NB4 (cell line): ENCODE results near the gene LRRC39.

Experiments used
- DNase-seq: peaks from one replicate; pipeline ENCODE4 v3.0.0; 2010; ENCODE audit warnings: low read depth
- H3K4me3 ChIP-seq: one replicate; pipeline ENCODE4 v1.5.1; 2011; ENCODE audit warnings: mild to moderate bottlenecking, low read depth, low read length, moderate library complexity
- MAX ChIP-seq: IDR thresholded peaks from 2 replicates; pipeline ENCODE4 v1.6.1; 2011; ENCODE audit warnings: low read depth, low read length
- MYC ChIP-seq: IDR thresholded peaks from 2 replicates; pipeline ENCODE4 v1.6.1; 2011; ENCODE audit warnings: low read depth, low read length
- POLR2A ChIP-seq: IDR thresholded peaks from 2 replicates; pipeline ENCODE4 v1.6.1; 2011; ENCODE audit warnings: mild to moderate bottlenecking; ENCODE audit not compliant: insufficient read length; ENCODE audit errors: extremely low read depth
- TF ChIP-seq, protein P1 (sequence below): IDR thresholded peaks from one replicate; pipeline ENCODE4 v1.5.1; 2012; ENCODE audit warnings: low read depth, low read length

Gene LRRC39

DNA sequence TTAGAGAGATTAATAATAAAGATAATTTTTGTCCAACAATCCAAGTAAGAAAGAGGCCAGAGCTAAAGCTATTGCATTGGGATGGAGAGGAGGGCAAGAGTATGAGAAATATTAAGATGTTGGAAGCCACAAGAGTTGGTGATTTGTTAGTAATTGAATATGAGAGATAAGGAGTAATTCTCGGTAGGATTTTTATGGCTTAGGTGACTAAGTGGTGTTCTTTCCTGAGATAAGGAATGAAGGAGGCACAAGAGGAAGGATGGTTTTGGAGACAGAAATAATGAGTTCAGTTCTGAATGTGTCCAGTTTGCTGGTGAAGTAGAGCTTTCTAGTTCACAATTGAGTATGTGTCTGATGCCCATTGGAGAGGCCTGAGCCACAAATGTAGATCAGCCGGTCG lies 35.7 kb downstream of the LRRC39 start:
- H3K4me3 ChIP-seq = no peak overlapping the region
- DNase-seq = no peak
- TF ChIP-seq, protein P1, sequence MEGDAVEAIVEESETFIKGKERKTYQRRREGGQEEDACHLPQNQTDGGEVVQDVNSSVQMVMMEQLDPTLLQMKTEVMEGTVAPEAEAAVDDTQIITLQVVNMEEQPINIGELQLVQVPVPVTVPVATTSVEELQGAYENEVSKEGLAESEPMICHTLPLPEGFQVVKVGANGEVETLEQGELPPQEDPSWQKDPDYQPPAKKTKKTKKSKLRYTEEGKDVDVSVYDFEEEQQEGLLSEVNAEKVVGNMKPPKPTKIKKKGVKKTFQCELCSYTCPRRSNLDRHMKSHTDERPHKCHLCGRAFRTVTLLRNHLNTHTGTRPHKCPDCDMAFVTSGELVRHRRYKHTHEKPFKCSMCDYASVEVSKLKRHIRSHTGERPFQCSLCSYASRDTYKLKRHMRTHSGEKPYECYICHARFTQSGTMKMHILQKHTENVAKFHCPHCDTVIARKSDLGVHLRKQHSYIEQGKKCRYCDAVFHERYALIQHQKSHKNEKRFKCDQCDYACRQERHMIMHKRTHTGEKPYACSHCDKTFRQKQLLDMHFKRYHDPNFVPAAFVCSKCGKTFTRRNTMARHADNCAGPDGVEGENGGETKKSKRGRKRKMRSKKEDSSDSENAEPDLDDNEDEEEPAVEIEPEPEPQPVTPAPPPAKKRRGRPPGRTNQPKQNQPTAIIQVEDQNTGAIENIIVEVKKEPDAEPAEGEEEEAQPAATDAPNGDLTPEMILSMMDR = no peak
- TF ChIP-seq MAX = no peak
- no peak for TF ChIP-seq POLR2A
- no peak for TF ChIP-seq MYC

DNA sequence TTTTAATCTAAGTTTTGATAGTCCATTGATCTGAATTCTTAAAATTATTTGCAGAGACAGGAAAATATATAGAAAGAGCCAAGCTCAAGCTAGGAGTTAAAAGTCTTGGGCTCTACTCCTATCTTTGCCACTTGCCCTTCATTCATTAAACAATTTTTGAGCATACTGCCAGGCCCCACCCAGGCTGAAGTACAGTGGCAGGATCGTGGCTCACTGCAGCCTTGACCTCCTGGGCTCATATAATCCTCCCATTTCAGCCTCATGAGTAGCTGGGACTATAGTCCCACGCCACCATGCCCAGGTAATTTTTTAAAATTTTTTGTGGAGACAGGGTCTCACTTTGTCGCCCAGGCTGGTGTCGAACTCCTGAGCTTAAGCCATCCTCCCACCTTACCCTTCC lies 36.9 kb downstream of the LRRC39 start:
- no peak for DNase-seq
- no peak for TF ChIP-seq POLR2A
- TF ChIP-seq MYC = no peak
- no peak for TF ChIP-seq MAX
- TF ChIP-seq, protein P1 = no peak
- H3K4me3 ChIP-seq = no peak overlapping the region

DNA sequence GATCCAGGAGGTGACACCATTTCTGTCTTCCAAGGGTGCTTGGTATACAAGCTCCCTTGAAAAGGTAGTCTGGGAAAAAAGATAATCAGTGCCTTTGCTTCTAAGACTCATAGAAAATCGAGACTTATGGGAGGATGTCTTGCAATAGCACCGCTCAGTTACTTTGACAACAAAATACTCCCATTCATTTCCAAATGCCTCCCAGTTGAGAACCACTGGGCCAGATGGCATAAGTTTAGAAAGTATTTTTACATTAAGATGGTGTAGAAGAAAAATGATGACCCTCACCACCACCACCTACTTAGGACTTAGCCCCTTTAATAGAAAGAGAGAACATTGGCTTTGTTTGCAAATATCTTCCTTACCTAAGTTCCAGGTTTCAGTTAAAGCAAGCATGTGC lies 40.5 kb downstream of the LRRC39 start:
- no peak overlapping the region for H3K4me3 ChIP-seq
- TF ChIP-seq POLR2A = no peak
- TF ChIP-seq MYC = no peak
- TF ChIP-seq MAX = no peak
- TF ChIP-seq, protein P1 = no peak
- no peak for DNase-seq

DNA sequence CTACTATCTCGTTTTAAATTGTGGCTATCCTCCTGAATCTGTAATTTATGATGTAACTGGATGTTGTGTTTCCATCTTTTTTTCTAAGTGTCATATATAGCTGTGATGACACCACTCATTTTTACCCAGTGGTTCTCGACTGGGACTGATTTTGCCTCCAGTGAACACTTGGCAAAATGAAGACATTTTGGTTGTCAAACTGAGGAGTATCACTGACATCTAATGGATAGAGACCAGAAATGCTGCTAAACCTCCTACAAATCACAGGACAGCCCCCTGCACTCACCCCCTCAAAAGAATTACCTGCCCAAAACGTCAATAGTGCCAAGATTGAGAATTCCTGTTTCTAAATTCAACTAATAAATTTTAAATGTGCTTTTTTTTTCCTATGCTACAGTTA lies 43.2 kb downstream of the LRRC39 start:
- peak; percentile 24 for DNase-seq
- no peak overlapping the region for H3K4me3 ChIP-seq
- no peak for TF ChIP-seq POLR2A
- no peak for TF ChIP-seq MAX
- TF ChIP-seq MYC = no peak

- peak within 1 kb of the TSS; percentile 96 for H3K4me3 ChIP-seq
- peak; percentile 98 for DNase-seq
- TF ChIP-seq, protein P1 = no peak
- TF ChIP-seq MYC = peak; percentile 82
- TF ChIP-seq MAX = peak; percentile 88
- TF ChIP-seq POLR2A = peak; percentile 52
Measured at GRCh38 chr1:100132566-100133477, 45.2 kb downstream of the LRRC39 start, which contains the start of the genes SASS6 and TRMT13. TSS of gene SASS6 (minus strand) at chr1:100132930. CDS start at chr1:100132814, 116 bp downstream. TSS of gene TRMT13 (plus strand) at chr1:100133163. CDS start at chr1:100133169, 6 bp downstream.

DNA sequence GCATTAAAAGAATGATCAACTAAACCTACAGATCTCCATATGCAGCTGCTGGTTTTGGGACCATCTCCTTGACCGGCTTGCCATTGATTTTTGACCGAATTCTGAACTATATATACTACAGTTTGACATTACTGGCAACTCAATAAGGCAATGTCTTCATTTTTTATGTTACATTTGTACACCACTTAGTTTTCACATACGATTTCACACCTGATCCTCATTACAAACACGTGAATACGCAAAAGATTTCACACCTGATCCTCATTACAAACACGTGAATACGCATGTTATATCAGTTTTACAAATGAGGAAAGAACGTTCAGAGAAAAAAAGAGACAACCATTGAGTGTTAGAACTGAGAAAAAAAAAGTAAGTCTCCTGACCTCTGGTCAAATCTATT lies 46.4 kb downstream of the LRRC39 start:
- H3K4me3 ChIP-seq = peak overlapping the region; percentile 96
- TF ChIP-seq MAX = no peak
- TF ChIP-seq POLR2A = no peak
- TF ChIP-seq MYC = no peak

More for the DNA sequence above, 46.4 kb downstream of the LRRC39 start:
- DNase-seq = no peak
